ENCODE data around the gene FOXL3. TPM values are rescaled to one million over a fixed set of nuclear protein-coding genes. Genes with fewer than 3 reads are reported as not detected.

FOXL3 gene
- polyA plus RNA-seq, 2 of the 4 experiments (the other 2 are of a cell fraction): not detected

GRCh38 chr7:332646-333392 lies 42.8 kb downstream of the FOXL3 start (continued):
- TF ChIP-seq JUNB (IDR thresholded peaks at IDR 0.05): no peak
- no peak for TF ChIP-seq RFX5 (IDR thresholded peaks at IDR 0.05)
- no peak for TF ChIP-seq NFE2L2 (conservative IDR thresholded peaks at IDR 0.05; ENCODE audit: low read length)
- TF ChIP-seq, protein P1, sequence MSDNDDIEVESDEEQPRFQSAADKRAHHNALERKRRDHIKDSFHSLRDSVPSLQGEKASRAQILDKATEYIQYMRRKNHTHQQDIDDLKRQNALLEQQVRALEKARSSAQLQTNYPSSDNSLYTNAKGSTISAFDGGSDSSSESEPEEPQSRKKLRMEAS (IDR thresholded peaks at IDR 0.05): peak; percentile 96
- peak; percentile 83 to 94 for TF ChIP-seq RAD21 (conservative IDR thresholded peaks at IDR 0.05 in 1 of 2, IDR thresholded peaks at IDR 0.05 in 1 of 2)
- no peak for TF ChIP-seq EHMT2 (IDR thresholded peaks at IDR 0.05; ENCODE audit: low read depth)
- TF ChIP-seq, protein P2, sequence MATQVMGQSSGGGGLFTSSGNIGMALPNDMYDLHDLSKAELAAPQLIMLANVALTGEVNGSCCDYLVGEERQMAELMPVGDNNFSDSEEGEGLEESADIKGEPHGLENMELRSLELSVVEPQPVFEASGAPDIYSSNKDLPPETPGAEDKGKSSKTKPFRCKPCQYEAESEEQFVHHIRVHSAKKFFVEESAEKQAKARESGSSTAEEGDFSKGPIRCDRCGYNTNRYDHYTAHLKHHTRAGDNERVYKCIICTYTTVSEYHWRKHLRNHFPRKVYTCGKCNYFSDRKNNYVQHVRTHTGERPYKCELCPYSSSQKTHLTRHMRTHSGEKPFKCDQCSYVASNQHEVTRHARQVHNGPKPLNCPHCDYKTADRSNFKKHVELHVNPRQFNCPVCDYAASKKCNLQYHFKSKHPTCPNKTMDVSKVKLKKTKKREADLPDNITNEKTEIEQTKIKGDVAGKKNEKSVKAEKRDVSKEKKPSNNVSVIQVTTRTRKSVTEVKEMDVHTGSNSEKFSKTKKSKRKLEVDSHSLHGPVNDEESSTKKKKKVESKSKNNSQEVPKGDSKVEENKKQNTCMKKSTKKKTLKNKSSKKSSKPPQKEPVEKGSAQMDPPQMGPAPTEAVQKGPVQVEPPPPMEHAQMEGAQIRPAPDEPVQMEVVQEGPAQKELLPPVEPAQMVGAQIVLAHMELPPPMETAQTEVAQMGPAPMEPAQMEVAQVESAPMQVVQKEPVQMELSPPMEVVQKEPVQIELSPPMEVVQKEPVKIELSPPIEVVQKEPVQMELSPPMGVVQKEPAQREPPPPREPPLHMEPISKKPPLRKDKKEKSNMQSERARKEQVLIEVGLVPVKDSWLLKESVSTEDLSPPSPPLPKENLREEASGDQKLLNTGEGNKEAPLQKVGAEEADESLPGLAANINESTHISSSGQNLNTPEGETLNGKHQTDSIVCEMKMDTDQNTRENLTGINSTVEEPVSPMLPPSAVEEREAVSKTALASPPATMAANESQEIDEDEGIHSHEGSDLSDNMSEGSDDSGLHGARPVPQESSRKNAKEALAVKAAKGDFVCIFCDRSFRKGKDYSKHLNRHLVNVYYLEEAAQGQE (IDR thresholded peaks at IDR 0.05): no peak
- TF ChIP-seq RCOR1 (IDR thresholded peaks at IDR 0.05; ENCODE audit: low read depth, low read length): no peak
- no peak for TF ChIP-seq FOSB (CRISPR knock-in tag; IDR thresholded peaks at IDR 0.05)
- TF ChIP-seq EP300 (IDR thresholded peaks at IDR 0.05): no peak
- TF ChIP-seq HDAC2 (IDR thresholded peaks at IDR 0.05): no peak
- TF ChIP-seq KDM1A (IDR thresholded peaks at IDR 0.05; ENCODE audit: low read depth): no peak
- no peak for TF ChIP-seq CBX8 (IDR thresholded peaks at IDR 0.05)
- TF ChIP-seq HEYL (CRISPR knock-in tag; IDR thresholded peaks at IDR 0.05): no peak
- TF ChIP-seq POLR2AphosphoS2 (conservative IDR thresholded peaks at IDR 0.05; ENCODE audit: low read length): no peak
- no peak for TF ChIP-seq HMGXB4 (CRISPR knock-in tag; IDR thresholded peaks at IDR 0.05; ENCODE audit: borderline replicate concordance)
- TF ChIP-seq PHF8 (IDR thresholded peaks at IDR 0.05; ENCODE audit: borderline replicate concordance, low read depth): no peak
- peak; percentile 88 for TF ChIP-seq CTCF (IDR thresholded peaks at IDR 0.05)
- no peak for TF ChIP-seq GATA3 (IDR thresholded peaks at IDR 0.05; ENCODE audit: borderline replicate concordance)
- no peak for TF ChIP-seq MAFK (IDR thresholded peaks at IDR 0.05; ENCODE audit: partially characterized antibody)

DNA sequence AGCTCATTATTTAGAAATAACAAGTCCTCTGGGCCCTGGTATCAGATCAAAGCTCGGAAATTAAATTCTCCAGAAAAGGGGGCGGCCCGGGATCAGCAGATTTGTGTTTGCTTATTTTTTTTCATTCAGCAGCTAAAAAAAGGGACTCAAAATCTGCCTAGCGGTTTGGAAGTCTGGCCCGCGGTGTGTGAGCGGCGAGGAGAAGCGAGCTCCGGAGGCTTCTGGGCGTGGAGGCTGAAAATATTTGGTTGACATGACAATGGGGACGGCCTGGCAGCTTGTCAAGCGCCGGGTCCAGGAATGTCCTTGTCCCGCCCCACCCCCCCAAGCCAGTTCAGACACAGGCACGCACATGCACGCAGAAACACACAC lies 43.4 kb downstream of the FOXL3 start:
- Histone ChIP-seq H3K4me3 (peak overlapping the region; percentile 64), H3K9me3 (no peaks in the 10 kb centered on the region), H3K27ac (peak overlapping the region; percentile 81 to 87), H3K4me2 (peak overlapping the region; percentile 100), H3K4me1 (peaks cover 12% of the 10 kb centered on the region)
- 13% methylated on average over 15 of the region's 17 CpGs for WGBS (ENCODE audit: missing lambda C conversion rate)
- DNase-seq (ENCODE audit: low read depth in 1 of 2, low spot score in 1 of 2) (peak; percentile 25 to 52), ATAC-seq (peak; percentile 36 to 37; a peak in 3 of 6 replicates), FAIRE-seq (no peak)
- ChIA-PET POLR2A (interaction anchor here (0.6 to 1.7 kb wide), 3 partner anchors 102 to 434 kb away, joined by 6 to 8 read pairs (median 8); no protein-coding TSS in a partner anchor), CTCF (interaction anchor here (0.6 to 5.4 kb wide), 57 partner anchors 10 to 525 kb away, joined by 3 to 78 read pairs (median 4); partner anchors contain the start of gene PDGFA)
- no peak for TF ChIP-seq HOXB5 (CRISPR knock-in tag; IDR thresholded peaks at IDR 0.05)
- TF ChIP-seq EHMT2 (IDR thresholded peaks at IDR 0.05; ENCODE audit: low read depth): no peak
- TF ChIP-seq, protein P2 (IDR thresholded peaks at IDR 0.05): no peak
- no peak for TF ChIP-seq POLR2AphosphoS2 (conservative IDR thresholded peaks at IDR 0.05; ENCODE audit: low read length)
- no peak for TF ChIP-seq HES2 (IDR thresholded peaks at IDR 0.05)
- no peak for TF ChIP-seq EP300 (IDR thresholded peaks at IDR 0.05)
- TF ChIP-seq HOXB13 (CRISPR knock-in tag; IDR thresholded peaks at IDR 0.05; ENCODE audit: low read depth): no peak
- no peak for TF ChIP-seq FOXS1 (CRISPR knock-in tag; IDR thresholded peaks at IDR 0.05)
- no peak for TF ChIP-seq PBX3 (IDR thresholded peaks at IDR 0.05)

All from A549 (cell line).